NOMO-1 treated with DMSO at 0.1 percent for 48 hours (cell line): Measurements from ENCODE around the gene KRTAP1-1.
"Not testable (repeated sequence)": the region's sequence is repeated elsewhere in the genome, so short reads cannot be mapped to it uniquely, and the experiment has no call there.

Experiments used
- DNase-seq: peaks from one replicate; lab custom pipeline; 2025; ENCODE audit not compliant: unreplicated experiment; lab: John Stamatoyannopoulos, UW

KRTAP1-1 gene

GRCh38 chr17:41013181-41013580 lies 28.1 kb downstream of the KRTAP1-1 start:
- DNase-seq = no peak

DNA sequence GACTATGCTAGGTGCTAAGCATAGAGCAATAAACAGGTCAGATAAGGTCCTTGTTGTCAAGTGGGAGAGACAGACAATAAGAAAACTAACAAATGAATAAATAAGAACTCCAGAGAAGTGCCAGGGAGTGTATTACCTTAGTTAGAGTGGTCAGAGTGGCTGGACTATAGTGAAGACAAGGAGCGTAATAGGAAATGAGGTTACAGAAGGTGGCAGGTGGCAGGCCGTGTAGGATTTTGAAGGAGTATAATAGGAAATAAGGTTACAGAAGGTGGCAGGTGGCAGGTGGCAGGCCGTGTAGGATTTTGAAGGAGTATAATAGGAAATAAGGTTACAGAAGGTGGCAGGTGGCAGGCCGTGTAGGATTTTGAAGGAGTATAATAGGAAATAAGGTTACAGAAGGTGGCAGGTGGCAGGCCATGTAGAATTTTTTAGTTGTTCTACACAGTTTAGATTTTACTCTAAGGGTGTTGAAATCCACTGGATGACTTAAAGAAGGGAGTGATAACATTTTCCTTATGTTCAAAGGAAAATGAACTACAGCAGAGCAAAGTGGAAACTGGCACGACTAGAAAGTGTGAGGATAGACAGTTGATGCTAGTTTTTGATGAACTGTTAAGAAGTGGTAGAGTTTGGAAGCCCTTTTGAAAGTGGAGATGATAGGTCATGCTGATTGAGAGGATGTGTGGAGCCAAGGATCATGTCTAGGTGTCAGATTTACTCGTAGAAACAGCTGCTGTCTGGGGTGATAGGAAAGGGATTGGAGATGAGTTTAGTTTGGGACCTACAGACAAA lies 28.7 kb downstream of the KRTAP1-1 start:
- DNase-seq = no peak

- no peak for DNase-seq
These were observed 30.8 kb downstream of the KRTAP1-1 start for GRCh38 chr17:41010441-41010840.

- DNase-seq = no peak
These were observed 31.3 kb downstream of the KRTAP1-1 start for GRCh38 chr17:41009936-41010335.

DNA sequence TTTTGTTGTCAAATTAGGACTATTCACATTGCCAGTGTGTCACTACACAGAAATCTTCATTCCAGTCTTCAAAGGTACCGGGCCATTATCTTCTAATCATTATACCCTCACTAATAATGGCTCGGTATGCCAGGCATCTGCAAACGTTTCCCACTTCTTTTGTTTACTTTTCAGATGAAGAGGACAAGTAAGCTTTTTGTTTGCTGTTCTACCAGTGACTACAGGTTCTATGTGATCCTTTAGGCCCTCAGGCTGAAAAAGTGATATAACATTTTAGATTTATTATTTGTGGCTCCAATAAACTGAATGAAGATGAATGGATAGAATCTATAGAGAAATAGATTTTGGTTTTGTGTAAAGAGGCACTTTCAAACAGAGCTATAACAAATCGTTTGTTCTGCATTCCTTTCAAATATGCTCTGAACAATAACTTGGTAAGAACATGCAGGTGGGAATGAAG lies 31.9 kb downstream of the KRTAP1-1 start:
- no peak for DNase-seq

DNA sequence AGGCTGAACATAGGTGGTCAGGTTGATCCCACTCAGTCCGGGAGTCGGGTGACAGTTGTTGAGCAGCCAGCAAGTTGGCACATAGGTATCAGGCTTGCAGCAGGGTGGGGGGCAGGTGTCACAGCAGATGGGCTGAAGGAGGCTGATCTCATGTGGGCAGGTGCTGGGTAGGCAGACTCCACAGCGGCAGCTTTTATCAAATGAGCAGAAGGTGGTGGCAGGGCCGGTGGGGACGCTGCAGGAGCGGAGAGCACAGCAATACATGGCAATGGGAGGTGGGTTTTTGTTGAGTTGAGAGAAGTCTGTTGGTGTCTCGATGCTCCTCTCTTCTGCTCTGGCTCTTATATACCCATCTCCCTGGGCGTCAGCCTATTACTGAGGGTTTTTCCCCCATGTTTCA lies 32.4 kb downstream of the KRTAP1-1 start, which contains the start of gene KRTAP3-1:
Gene KRTAP3-1, minus strand, starts transcription at position 318 of the 400 bp plus-strand sequence. Its CDS starts 54 bp downstream, at position 264.
- no peak for DNase-seq

DNA sequence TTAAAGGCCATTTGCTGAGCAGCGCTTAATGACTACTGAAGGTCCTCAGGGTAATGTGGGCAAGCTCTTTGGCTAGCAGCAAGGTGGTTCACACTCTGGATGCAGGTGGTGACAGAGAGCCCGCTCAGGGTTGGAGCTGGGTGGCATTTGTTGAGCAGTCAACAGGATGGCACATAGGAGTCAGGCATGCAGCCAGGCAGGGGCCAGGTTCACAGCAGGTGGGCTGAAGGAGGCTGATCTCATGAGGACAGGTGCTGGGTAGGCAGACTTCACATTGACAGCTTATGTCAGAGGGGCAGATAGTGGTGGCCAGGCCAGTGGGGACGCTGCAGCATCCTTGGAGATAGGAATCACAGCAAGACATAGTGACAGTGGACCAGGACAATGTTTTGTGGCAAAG lies 36.9 kb downstream of the KRTAP1-1 start:
- DNase-seq = no peak

GRCh38 chr17:41003926-41004325 lies 37.3 kb downstream of the KRTAP1-1 start:
- no peak for DNase-seq

GRCh38 chr17:41002814-41003213 lies 38.4 kb downstream of the KRTAP1-1 start:
- DNase-seq = no peak

- DNase-seq = no peak
These were observed 39.5 kb downstream of the KRTAP1-1 start for GRCh38 chr17:41001795-41002194.

DNA sequence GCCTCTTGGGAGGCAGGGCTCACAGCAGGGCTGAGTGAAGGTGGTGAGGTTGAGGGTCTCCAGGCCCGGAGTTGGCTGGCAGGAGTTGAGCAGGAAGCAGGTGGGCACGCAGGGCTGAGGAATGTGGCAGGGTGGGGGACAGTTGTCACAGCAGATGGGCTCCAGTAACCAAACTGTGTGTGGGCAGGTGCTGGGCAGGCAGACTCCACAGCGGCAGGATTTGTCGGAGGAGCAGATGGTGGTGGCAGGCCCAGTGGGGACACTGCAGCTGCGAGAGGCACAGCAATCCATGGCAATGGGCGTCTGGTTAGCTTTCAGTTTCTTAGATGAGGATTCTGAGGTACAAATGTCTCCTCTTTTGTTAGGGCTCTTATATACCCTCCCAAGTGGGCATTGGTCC lies 41.7 kb downstream of the KRTAP1-1 start, which contains the start of gene KRTAP3-2:
Gene KRTAP3-2, minus strand, starts transcription at position 344 of the 400 bp plus-strand sequence. Its CDS starts 53 bp downstream, at position 291.
- not testable (repeated sequence) for DNase-seq

DNA sequence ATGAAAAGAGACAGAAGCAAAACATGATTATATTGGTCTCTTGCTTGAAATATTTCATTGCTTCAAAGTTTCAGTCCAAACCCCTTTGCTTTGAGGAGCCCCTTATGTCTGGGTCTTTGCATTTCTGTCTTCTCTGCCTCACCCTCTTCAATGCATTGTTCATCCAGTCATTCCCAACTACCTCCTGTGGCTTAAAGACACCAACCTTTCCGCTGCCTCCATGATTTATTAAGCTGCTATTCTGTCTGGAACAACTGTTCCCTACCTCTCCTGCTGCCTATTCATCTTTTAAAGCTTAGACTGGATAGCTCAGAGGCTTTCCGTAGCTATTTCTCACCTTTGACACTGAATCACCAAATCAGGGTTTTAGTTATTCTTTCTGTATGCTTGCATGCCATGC lies 43.9 kb downstream of the KRTAP1-1 start:
- no peak for DNase-seq

DNA sequence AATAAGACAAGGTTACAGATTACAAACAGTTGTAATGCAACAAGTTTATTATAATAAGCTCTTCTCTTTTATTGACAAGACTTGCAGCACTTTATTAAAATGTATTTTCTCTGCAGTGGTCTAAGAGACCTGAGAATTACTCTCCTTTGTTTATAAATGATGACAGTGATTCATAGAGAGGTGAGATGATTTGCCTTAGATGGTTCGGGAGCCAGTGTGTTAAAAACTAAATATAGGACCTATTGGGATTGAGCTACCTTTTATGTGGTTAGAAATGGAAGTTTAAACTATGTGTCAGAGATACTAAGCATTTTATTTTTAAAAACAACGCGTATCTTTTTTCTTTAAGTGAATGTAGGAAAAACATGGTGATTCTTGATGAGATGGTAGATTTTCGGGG lies 44.4 kb downstream of the KRTAP1-1 start:
- no peak for DNase-seq

DNA sequence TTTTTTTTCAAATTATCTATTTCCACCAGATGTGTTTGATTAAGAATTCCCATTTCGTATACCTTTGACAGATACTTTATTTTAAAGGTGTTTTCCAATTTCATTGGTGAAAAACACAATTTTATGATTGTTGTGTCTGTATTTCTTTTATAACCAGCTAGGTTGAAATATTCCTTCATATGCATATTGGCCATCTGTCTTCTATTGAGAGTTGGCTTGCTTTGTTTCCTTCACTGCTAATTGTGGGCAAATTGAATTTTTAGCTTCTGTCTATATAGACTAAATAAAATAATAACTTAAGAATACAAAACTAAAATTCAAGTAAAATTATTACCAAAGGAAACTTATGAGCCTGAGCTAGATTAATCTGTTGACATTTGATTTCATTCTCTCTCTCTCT lies 46.1 kb downstream of the KRTAP1-1 start:
- DNase-seq = no peak

GRCh38 chr17:40993839-40994238 lies 47.4 kb downstream of the KRTAP1-1 start, which contains the start of gene KRTAP3-3:
KRTAP3-3 (minus strand) TSS chr17:40994164; CDS start chr17:40994097, 67 bp downstream.
- no peak for DNase-seq

DNA sequence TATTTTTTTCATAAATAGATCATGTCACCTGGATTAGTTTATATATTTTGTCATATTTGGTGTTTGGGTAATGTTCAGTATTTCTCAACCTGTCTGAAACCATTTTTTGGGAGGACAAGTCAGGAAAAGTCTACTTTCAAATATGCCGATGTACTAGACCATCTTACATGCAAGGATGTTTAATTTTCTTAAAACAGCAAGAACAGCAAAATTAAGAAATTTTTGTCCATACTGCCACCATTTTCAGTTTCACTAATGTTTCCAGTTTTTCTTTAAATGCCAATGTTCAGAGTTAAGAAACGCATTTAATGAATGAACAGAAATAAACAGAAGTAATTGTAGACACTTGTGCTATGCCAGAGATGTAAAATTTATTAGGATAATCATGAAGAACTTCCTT lies 48.2 kb downstream of the KRTAP1-1 start:
- no peak for DNase-seq

DNA sequence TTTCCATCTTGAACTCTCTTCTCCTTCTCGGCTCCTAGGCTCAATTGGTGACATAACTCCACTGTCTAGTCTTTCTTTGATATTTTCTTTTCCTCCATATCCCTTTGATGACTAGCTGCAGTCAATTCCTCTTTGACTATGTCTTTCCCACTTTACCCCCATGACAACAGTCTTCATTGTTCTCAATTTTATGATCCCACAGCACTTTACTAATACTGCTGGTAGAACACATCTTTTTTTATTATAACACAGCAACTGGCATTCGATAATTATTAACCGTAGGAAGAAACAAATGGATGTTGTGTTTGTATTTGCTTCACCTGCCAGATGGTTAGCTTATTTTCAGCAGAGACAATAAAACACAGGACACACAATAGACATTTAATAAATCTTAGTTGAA lies 48.6 kb downstream of the KRTAP1-1 start:
- DNase-seq = no peak
